Small intestine (tissue), 7 donors: ENCODE measurements around the gene TMEM154. TPM values are rescaled to one million over a fixed set of nuclear protein-coding genes. Genes with fewer than 3 reads are reported as not detected.

ENCODE experiments used
- DNase-seq, 2 donors: peaks; one replicate each; pipeline versions ENCODE4 v3.0.0 to v3.0.0-alpha.2; 2013
- FAIRE-seq: peaks from 2 replicates; lab custom pipeline; 2012; peaks lifted over from hg19 to GRCh38; lab: Jason Lieb, UNC
- H3K27ac ChIP-seq, 3 donors: one replicate each; pipeline ENCODE4 v1.5.1; 2013; ENCODE audit warnings: low read length in 2 of 3, mild to moderate bottlenecking in 2 of 3, control low read depth in 1 of 3, inconsistent platforms in 1 of 3, low read depth in 1 of 3, moderate library complexity in 1 of 3
- H3K27me3 ChIP-seq, 3 donors: one replicate each; pipeline ENCODE4 v1.6.1; 2013; ENCODE audit warnings: low read length in 3 of 3, inconsistent platforms in 1 of 3; ENCODE audit not compliant: control insufficient read depth in 3 of 3, insufficient read depth in 3 of 3
- H3K36me3 ChIP-seq, 3 donors: one replicate each; pipeline ENCODE4 v1.6.1; 2013; ENCODE audit warnings: low read length in 3 of 3, inconsistent platforms in 1 of 3, low read depth in 1 of 3, mild to moderate bottlenecking in 1 of 3, moderate library complexity in 1 of 3; ENCODE audit not compliant: control insufficient read depth in 3 of 3, insufficient read depth in 2 of 3
- H3K4me1 ChIP-seq, 3 donors: one replicate each; pipeline ENCODE4 v1.6.1; 2013; ENCODE audit warnings: low read length in 2 of 3, inconsistent platforms in 1 of 3, low read depth in 1 of 3, mild to moderate bottlenecking in 1 of 3, moderate library complexity in 1 of 3; ENCODE audit not compliant: control insufficient read depth in 3 of 3, insufficient read depth in 2 of 3
- H3K4me3 ChIP-seq, 3 donors: one replicate each; pipeline ENCODE4 v1.5.1; 2013; ENCODE audit warnings: low read length in 3 of 3, control low read depth in 1 of 3, inconsistent platforms in 1 of 3, low read depth in 1 of 3, mild to moderate bottlenecking in 1 of 3, moderate library complexity in 1 of 3
- H3K9me3 ChIP-seq, 2 donors: one replicate each; pipeline ENCODE4 v1.6.1; 2013; ENCODE audit warnings: low read depth in 1 of 2, low read length in 1 of 2; ENCODE audit not compliant: control insufficient read depth in 2 of 2, insufficient read depth in 1 of 2
- WGBS, 3 donors: extraction: QIAGEN DNeasy Blood & Tissue Kit; methylation state at CpG; one replicate each; pipeline ENCODE4 v1.1.7; 2013; 5-methylcytosine and 5-hydroxymethylcytosine counted together
- polyA plus RNA-seq, 4 donors: library from polyadenylated mRNA; stranded (reverse) in 3 of 4; unstranded in 1 of 4; fragments of 200-250 nt in 3 of 4; fragments of 120-200 nt in 1 of 4; gene quantifications; one replicate each; pipeline versions ENCODE4 v1.2.1 to v1.2.3, GENCODE V29; 2013
- donor health status: healthy with polysubstance abuse.
- donor health status: control.
- donor health status: control.
- donor health status: Bipolar disorder and iron deficiency.
- donor health status: healthy.

Gene TMEM154
- polyA plus RNA-seq, 4 donors = under 0.01 to 3.8 (median 0.91) TPM

DNA sequence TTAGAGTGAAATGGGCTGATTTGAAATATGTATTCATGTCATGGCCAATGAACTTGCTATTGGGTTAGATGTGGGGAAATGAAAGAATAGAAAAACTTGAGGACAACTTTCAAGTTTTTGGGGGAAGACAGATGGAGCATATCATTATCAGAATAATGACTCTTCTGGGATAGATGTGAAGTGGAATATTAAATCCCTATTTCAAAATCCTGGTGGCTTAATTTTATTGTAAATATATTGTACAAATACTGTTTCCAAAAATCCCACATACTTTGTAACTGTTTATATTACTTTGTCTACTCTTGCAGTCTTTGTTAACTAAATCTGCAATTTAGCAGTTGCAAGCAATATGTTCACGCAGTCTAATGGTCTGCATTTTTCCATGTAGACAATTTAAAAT lies 108.0 kb downstream of the TMEM154 start:
- FAIRE-seq (no peak), DNase-seq (no peak)
- no peak overlapping the region for H3K4me3 ChIP-seq
- no peaks in the 10 kb centered on the region for H3K9me3 ChIP-seq
- H3K27ac ChIP-seq = no peak overlapping the region
- H3K36me3 ChIP-seq = no peaks in the 10 kb centered on the region
- 77 to 88% (median 82%) methylated on average over 1 of the region's 1 CpG for WGBS, 3 donors
- no peaks in the 10 kb centered on the region for H3K27me3 ChIP-seq
- peaks cover 0 to 4% (median 0%) of the 10 kb centered on the region in 3 donors for H3K4me1 ChIP-seq

DNA sequence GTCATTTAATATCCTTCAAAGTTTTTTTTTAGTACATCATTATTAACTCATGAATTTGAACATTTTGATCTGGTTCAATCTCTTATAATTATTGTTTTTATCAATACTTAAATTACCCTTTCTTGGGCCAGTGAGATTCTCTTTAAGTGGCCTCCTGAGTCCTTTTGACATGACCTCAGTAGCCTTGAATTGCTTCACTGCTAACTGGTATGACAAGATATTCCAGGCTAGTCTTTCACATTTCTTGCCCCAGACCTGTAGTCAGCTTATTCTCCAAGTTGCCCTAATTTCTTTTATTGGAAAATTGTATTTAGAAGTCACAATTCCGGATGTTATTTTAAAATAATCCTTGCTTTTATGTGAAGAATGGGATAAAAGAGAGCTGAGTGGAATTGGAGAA lies 108.5 kb downstream of the TMEM154 start:
- 74 to 89% (median 88%) methylated on average over 1 of the region's 1 CpG for WGBS, 3 donors
- DNase-seq = no peak
- Histone ChIP-seq H3K27ac (no peak overlapping the region), H3K27me3 (no peaks in the 10 kb centered on the region), H3K4me1 (peaks cover 0 to 4% (median 0%) of the 10 kb centered on the region in 3 donors), H3K36me3 (no peaks in the 10 kb centered on the region), H3K4me3 (no peak overlapping the region), H3K9me3 (no peaks in the 10 kb centered on the region)
- no peak for FAIRE-seq

Other genes with a start within 250 kb of the TMEM154 start
- 10 to 100 TPM in 1 of 4 donors, 1 to 10 TPM in 3; 7.4 to 18.1 (median 8.7) TPM for gene FBXW7, start 143.9 kb downstream of the TMEM154 start, polyA plus RNA-seq
- gene TIGD4, start 99.7 kb upstream of the TMEM154 start, polyA plus RNA-seq = 1 to 10 TPM in 1 of 4 donors, under 1 TPM in 2, not detected in 1; 0.37 to 2.7 (median 0.45) TPM
- gene ARFIP1, start 100.0 kb upstream of the TMEM154 start, polyA plus RNA-seq = 10 to 100 TPM; 24.6 to 37.8 (median 31.2) TPM